PC-3 (cell line): ENCODE results near the gene CTNNA3.

Experiments used
- CTCF ChIP-seq: fragments of 300-600 bp; sonication (generic); conservative IDR thresholded peaks from 2 replicates; pipeline ENCODE4 v1.5.1; 2017; ENCODE audit warnings: antibody characterized with exemption, low read depth, mild to moderate bottlenecking, low read length
- EZH2 ChIP-seq: fragments of 300-600 bp; sonication (generic); IDR thresholded peaks from one replicate; pipeline ENCODE4 v1.6.1; 2017; ENCODE audit warnings: antibody characterized with exemption, mild to moderate bottlenecking, low read length; ENCODE audit not compliant: unreplicated experiment
- EZH2phosphoT487 ChIP-seq: fragments of 300-600 bp; sonication (generic); IDR thresholded peaks from 2 replicates; pipeline ENCODE4 v1.6.1; 2018; ENCODE audit warnings: mild to moderate bottlenecking, antibody characterized with exemption, low read length, borderline replicate concordance

DNA sequence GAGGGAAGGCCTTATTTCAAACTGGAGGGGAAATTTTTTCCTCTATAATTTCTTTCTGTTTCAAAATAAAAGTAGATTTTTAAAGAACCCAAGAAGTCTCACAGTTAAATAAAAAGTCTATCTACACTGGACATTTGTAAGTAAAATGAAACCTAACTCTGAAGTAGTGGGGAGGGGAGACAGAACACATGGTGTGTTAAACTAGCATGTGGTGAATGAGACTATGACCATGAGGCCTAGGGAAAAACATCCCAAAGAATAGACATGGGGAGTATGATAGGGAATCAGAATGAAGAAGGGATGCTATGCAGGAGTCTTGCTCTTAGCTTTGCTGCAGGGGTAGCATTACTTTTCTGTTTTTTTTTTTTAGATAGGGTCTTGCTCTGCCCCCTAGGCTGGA is 1831.5 kb downstream of the CTNNA3 start:
- TF ChIP-seq CTCF (no peak), EZH2 (no peak), EZH2phosphoT487 (no peak)
